H1 (cell line): Measurements from ENCODE around the gene DRAM2. TPM values are rescaled to one million over a fixed set of nuclear protein-coding genes. Genes with fewer than 3 reads are reported as not detected.

Source experiments
- ASH2L ChIP-seq: fragments of 200-600, 300-600 bp; sonication (generic); IDR thresholded peaks from one replicate; pipeline ENCODE4 v1.7.1; 2017; ENCODE audit warnings: low read length
- ATF2 ChIP-seq: IDR thresholded peaks from 2 replicates; pipeline ENCODE4 v1.6.1; 2012; ENCODE audit warnings: low read length, inconsistent platforms
- BACH1 ChIP-seq: IDR thresholded peaks from 2 replicates; pipeline ENCODE4 v1.6.1; 2012; ENCODE audit warnings: low read length, improper control_type of control experiment
- CBX8 ChIP-seq: fragments of 300-800, 300-1000 bp; sonication (generic); IDR thresholded peaks from 2 replicates; pipeline ENCODE4 v1.7.1; 2016; ENCODE audit warnings: low read depth, low read length, borderline replicate concordance
- CEBPB ChIP-seq: IDR thresholded peaks from 2 replicates; pipeline ENCODE4 v1.6.1; 2012; ENCODE audit warnings: low read depth, low read length
- CTBP2 ChIP-seq: IDR thresholded peaks from 2 replicates; pipeline ENCODE4 v1.7.0; 2011; ENCODE audit warnings: borderline replicate concordance, mild to moderate bottlenecking, moderate library complexity, mixed read lengths, low read length; ENCODE audit not compliant: insufficient read depth, insufficient read length
- E2F6 ChIP-seq: IDR thresholded peaks from 2 replicates; pipeline ENCODE4 v1.6.1; 2012; ENCODE audit warnings: inconsistent platforms
- RNF2 ChIP-seq: fragments of 200-900, 300-1000 bp; sonication (generic); IDR thresholded peaks from 2 replicates; pipeline ENCODE4 v1.7.1; 2016; ENCODE audit warnings: borderline replicate concordance, low read depth, mild to moderate bottlenecking, antibody characterized with exemption, low read length; ENCODE audit not compliant: poor library complexity, severe bottlenecking; ENCODE audit errors: missing control alignments
- SAP30 ChIP-seq: fragments of 300-600 bp; sonication (generic); IDR thresholded peaks from 2 replicates; pipeline ENCODE4 v1.7.1; 2012; ENCODE audit warnings: low read length, moderate library complexity, mild to moderate bottlenecking, inconsistent platforms; ENCODE audit not compliant: insufficient read depth, insufficient replicate concordance
- SP4 ChIP-seq: IDR thresholded peaks from 2 replicates; pipeline ENCODE4 v1.6.1; 2012; ENCODE audit warnings: low read length, inconsistent platforms
- TAF7 ChIP-seq: optimal IDR thresholded peaks from 2 replicates; pipeline ENCODE3; 2011; ENCODE audit warnings: low read depth, mild to moderate bottlenecking, inconsistent platforms, low read length, moderate library complexity, borderline replicate concordance
- polyA plus RNA-seq, 7 experiments: library from polyadenylated mRNA; depleted of rRNA in 3 of 7; stranded (reverse) in 5 of 7; unstranded in 2 of 7; fragments of >200 nt in 5 of 7; fragments of 200-250 nt in 2 of 7; gene quantifications; 1 replicate in 5 of 7; 2 replicates in 1 of 7; 4 replicates in 1 of 7; pipeline versions ENCODE4 v1.2.1 to v1.2.3, GENCODE V29; 2011 to 2013; ENCODE audit warnings: missing spikeins in 2 of 7, mixed read lengths in 2 of 7
- total RNA-seq: library from RNA; stranded (reverse); fragmentation: NEBNext Ultra II Directional; extraction: Animal tissue kit (Norgen Biotek cat#: 25700); gene quantifications from 2 replicates; pipeline ENCODE4 v1.2.1, GENCODE V29; 2021

Gene DRAM2
- total and polyA plus RNA-seq, 2 of the 8 experiments (the other 6 are each of a cell fraction or from before 2014, with no cell fraction given) = 35.2 to 68.2 TPM

- no peak for TF ChIP-seq ATF2
- TF ChIP-seq E2F6 = no peak
- no peak for TF ChIP-seq SAP30
- TF ChIP-seq CTBP2 = no peak
- TF ChIP-seq SP4 = no peak
- TF ChIP-seq ASH2L = no peak
- no peak for TF ChIP-seq RNF2
- no peak for TF ChIP-seq CBX8
- no peak for TF ChIP-seq CEBPB
- no peak for TF ChIP-seq BACH1
- no peak for TF ChIP-seq TAF7
These were observed 1.6 kb upstream of the DRAM2 start (continued) for GRCh38 chr1:111141245-111142220.
